ENCODE data around the gene INPP5D. TPM values are rescaled to one million over a fixed set of nuclear protein-coding genes. Genes with fewer than 3 reads are reported as not detected.

The INPP5D gene
- total and polyA plus RNA-seq, 2 of the 13 experiments (the other 11 are each of a cell fraction or from before 2014, with no cell fraction given), result 16.7 to 18.0 TPM

DNA sequence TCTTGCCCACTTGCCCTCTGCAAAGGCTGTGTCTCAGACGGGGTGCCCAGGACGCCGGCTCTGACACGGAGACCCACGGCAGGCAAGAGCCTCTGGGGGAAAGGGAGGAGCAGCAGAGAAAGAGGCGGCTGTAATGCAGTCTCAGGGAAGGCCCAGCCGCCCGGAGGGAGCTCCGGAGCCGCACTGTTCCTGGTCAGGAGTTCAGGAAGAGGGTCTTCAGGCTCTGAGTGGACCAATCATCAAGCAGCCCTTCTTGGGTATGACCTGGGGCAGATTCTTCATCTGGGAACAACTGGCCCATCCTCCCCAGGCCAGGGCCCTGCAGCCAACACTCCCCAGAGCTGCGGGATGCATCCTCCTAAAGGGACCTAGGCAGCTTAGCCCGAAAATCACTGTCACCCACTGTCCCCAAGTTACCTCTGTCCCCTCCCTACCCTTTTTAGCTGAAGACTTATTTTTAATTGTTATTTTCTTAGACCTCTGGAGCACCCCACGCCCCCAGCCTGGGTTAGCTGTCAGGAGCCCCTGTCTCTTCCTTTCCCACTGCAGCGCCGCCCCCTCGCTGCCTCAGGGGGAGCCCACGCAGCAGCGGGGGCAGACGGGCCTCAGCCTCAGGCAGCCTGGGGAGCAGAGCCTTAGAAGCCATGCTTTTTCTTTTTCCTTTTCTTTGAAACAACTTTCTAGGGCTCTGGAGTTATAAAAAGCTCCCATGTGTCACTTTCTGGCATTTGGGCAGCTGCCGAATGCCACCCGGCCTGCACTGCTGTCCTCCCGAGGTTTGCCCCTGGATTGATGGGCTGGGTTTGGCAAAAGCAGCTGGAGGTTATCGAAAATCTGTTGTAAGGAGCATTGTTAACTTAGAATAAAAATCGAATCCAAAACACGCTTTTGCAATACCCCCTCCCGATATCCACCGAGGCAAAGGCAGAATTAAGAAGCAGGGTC is 28.3 kb upstream of the INPP5D start:
- H2AFZ ChIP-seq (ENCODE audit: low read length), result no peak overlapping the region
- no peak overlapping the region for H3K27ac ChIP-seq (ENCODE audit: extremely low read length, insufficient read depth, low read length)
- H3K4me2 ChIP-seq (ENCODE audit: low read depth, low read length), result peak overlapping the region; percentile 67
- no peaks in the 10 kb centered on the region for H4K20me1 ChIP-seq (ENCODE audit: insufficient read depth, low read length)
- no peaks in the 10 kb centered on the region for H3K9me3 ChIP-seq (ENCODE audit: low read length)
- peak overlapping the region in 1 of 3 experiments; percentile 43; a peak in 1 of 6 replicates for H3K4me3 ChIP-seq (replicated peaks in 1 of 3; ENCODE audit: insufficient read depth in 1 of 3, low read depth in 2 of 3, low read length in 3 of 3)
- peaks cover 10 to 30% of the 10 kb centered on the region in 2 experiments for H3K27me3 ChIP-seq (ENCODE audit: control insufficient read depth in 1 of 2, insufficient read depth in 2 of 2, low read length in 2 of 2)
- in situ Hi-C loops (cut with HindIII; ENCODE audit: extremely low pct_ligation_motif_present, low pct_unique_long_range_greater_than_20kb) (no loop called here), intact Hi-C loops (cut with micrococcal nuclease; ENCODE audit: unreplicated experiment) (no loop called here)
- peak; percentile 61 for ATAC-seq
- ChIA-PET CTCF (ENCODE audit: low intra/inter-chr PET ratio, low total read pairs) (no interaction called here), POLR2A (interaction anchor here (1.0 to 1.2 kb wide), 4 partner anchors 13 to 175 kb away, joined by 3 to 7 read pairs (median 4); partner anchors contain the start of genes INPP5D and NGEF)
- WGBS (ENCODE audit: low lambda C conversion rate), result 20% methylated on average over 26 of the region's 27 CpGs
- H3K4me1 ChIP-seq (ENCODE audit: insufficient read depth, low read length), result peaks cover 15% of the 10 kb centered on the region
- H3K9ac ChIP-seq (ENCODE audit: insufficient read depth, low read depth, low read length), result no peak overlapping the region
- FAIRE-seq, result no peak
- no peaks in the 10 kb centered on the region for H3K79me2 ChIP-seq (ENCODE audit: insufficient read depth, low read length)
- H3K36me3 ChIP-seq (replicated peaks in 1 of 2; ENCODE audit: control insufficient read depth in 1 of 2, insufficient read depth in 2 of 2, low read length in 2 of 2), result no peaks in the 10 kb centered on the region
- no TSS peak for BruUV-seq (replicated peaks)
- no peak for DNase-seq (ENCODE audit: low spot score)
- TF ChIP-seq DNMT1 (CRISPR knock-in tag; IDR thresholded peaks at IDR 0.05) (no peak), ZNF687 (CRISPR knock-in tag; IDR thresholded peaks at IDR 0.05) (0 out of 2 replicates have a peak, but pooled peaks have one; percentile 12), TARDBP (CRISPR knock-in tag; IDR thresholded peaks at IDR 0.05) (no peak), ZNF354B (CRISPR knock-in tag; IDR thresholded peaks at IDR 0.05) (no peak), JUN (CRISPR knock-in tag; IDR thresholded peaks at IDR 0.05) (no peak), ZFY (CRISPR knock-in tag; IDR thresholded peaks at IDR 0.05) (0 out of 2 replicates have a peak, but pooled peaks have one; percentile 4), FOSL1 (CRISPR knock-in tag; IDR thresholded peaks at IDR 0.05; ENCODE audit: borderline replicate concordance) (no peak)
- TF ChIP-seq, protein P1, sequence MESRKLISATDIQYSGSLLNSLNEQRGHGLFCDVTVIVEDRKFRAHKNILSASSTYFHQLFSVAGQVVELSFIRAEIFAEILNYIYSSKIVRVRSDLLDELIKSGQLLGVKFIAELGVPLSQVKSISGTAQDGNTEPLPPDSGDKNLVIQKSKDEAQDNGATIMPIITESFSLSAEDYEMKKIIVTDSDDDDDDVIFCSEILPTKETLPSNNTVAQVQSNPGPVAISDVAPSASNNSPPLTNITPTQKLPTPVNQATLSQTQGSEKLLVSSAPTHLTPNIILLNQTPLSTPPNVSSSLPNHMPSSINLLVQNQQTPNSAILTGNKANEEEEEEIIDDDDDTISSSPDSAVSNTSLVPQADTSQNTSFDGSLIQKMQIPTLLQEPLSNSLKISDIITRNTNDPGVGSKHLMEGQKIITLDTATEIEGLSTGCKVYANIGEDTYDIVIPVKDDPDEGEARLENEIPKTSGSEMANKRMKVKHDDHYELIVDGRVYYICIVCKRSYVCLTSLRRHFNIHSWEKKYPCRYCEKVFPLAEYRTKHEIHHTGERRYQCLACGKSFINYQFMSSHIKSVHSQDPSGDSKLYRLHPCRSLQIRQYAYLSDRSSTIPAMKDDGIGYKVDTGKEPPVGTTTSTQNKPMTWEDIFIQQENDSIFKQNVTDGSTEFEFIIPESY (CRISPR knock-in tag; IDR thresholded peaks at IDR 0.05), result peak; percentile 95
- TF ChIP-seq, protein P2, sequence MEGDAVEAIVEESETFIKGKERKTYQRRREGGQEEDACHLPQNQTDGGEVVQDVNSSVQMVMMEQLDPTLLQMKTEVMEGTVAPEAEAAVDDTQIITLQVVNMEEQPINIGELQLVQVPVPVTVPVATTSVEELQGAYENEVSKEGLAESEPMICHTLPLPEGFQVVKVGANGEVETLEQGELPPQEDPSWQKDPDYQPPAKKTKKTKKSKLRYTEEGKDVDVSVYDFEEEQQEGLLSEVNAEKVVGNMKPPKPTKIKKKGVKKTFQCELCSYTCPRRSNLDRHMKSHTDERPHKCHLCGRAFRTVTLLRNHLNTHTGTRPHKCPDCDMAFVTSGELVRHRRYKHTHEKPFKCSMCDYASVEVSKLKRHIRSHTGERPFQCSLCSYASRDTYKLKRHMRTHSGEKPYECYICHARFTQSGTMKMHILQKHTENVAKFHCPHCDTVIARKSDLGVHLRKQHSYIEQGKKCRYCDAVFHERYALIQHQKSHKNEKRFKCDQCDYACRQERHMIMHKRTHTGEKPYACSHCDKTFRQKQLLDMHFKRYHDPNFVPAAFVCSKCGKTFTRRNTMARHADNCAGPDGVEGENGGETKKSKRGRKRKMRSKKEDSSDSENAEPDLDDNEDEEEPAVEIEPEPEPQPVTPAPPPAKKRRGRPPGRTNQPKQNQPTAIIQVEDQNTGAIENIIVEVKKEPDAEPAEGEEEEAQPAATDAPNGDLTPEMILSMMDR (CRISPR knock-in tag; IDR thresholded peaks at IDR 0.05), result peak; percentile 31; the same call in 1 of the 2 replicates
- TF ChIP-seq, protein P3, sequence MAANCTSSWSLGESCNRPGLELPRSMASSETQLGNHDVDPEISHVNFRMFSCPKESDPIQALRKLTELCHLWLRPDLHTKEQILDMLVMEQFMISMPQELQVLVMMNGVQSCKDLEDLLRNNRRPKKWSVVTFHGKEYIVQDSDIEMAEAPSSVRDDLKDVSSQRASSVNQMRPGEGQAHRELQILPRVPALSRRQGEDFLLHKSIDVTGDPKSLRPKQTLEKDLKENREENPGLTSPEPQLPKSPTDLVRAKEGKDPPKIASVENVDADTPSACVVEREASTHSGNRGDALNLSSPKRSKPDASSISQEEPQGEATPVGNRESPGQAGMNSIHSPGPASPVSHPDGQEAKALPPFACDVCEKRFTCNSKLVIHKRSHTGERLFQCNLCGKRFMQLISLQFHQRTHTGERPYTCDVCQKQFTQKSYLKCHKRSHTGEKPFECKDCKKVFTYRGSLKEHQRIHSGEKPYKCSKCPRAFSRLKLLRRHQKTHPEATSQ (CRISPR knock-in tag; IDR thresholded peaks at IDR 0.05; ENCODE audit: borderline replicate concordance), result no peak
